ENCODE measurements around the gene ADRA2C.

Gene ADRA2C

DNA sequence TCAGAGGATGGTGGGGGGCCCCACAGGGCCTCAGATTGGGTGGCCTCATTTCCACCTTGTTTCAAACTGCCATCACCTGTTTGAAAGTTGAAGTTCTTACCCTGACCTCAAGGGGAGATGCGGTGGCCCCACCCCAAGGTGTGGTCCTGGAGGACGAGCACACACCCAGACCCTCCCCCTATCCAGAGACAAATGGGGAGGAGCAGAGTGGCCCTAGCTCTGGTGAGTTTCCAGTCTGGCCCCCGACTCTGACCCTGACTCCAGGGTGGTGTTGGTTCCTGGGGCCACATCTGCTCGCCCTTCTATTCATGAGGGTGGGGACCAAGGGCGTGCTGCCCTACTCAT lies 36.3 kb upstream of the ADRA2C start:
- no peak for DNase-seq (ENCODE audit: extremely low spot score)
- TF ChIP-seq SP1 (IDR thresholded peaks at IDR 0.05) (no peak), ELF4 (IDR thresholded peaks at IDR 0.05) (no peak), SUZ12 (IDR thresholded peaks at IDR 0.05) (no peak), ZNF384 (IDR thresholded peaks at IDR 0.05) (no peak)
- TF ChIP-seq, protein P1, sequence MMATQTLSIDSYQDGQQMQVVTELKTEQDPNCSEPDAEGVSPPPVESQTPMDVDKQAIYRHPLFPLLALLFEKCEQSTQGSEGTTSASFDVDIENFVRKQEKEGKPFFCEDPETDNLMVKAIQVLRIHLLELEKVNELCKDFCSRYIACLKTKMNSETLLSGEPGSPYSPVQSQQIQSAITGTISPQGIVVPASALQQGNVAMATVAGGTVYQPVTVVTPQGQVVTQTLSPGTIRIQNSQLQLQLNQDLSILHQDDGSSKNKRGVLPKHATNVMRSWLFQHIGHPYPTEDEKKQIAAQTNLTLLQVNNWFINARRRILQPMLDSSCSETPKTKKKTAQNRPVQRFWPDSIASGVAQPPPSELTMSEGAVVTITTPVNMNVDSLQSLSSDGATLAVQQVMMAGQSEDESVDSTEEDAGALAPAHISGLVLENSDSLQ (IDR thresholded peaks at IDR 0.05): no peak
- POLR2A ChIA-PET: interaction anchor here (0.7 kb wide), 1 partner anchor 16 kb away, joined by 3 read pairs; no protein-coding TSS in a partner anchor
- CTCF ChIA-PET: no interaction called here

DNA sequence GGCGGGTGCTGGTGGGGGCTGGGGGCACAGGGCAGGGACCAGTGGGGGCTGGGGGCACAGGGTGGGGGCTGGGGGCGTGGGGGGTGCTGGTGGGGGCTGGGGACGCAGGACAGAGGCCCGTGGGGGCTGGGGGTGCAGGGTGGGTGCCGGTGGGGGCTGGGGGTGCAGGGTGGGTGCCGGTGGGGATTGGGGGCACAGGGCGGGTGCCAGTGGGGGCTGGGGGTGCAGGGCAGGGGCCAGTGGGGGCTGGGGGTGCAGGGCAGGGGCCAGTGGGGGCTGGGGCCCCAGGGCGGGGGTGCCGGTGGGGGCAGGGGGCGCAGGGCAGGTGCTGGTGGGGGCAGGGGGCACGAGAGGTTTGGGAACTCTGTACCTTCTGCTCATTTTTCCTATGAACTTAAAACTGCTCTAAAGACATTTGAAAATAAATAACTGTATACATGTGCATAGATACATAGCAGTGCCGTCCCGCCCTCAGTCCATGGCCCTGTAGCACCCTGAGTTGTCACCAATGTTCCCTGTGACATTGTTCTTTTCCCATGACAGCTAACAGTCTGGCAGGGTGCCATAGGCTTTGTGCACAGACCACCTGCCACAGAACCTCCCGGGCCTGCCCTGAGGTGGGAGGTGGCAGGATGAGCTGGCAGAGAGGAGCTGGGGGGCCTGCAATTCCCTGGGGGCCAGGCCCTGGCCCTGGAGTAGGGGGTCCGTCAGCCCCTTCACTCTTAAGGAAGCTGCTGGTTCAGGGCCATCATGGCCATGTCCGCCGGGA lies 35.6 kb upstream of the ADRA2C start:
- TF ChIP-seq SUZ12 (IDR thresholded peaks at IDR 0.05) (no peak), LEF1 (IDR thresholded peaks at IDR 0.05; ENCODE audit: borderline replicate concordance) (no peak), FOXK2 (IDR thresholded peaks at IDR 0.05) (no peak), NFRKB (IDR thresholded peaks at IDR 0.05) (no peak), SP1 (IDR thresholded peaks at IDR 0.05) (no peak), TARDBP (IDR thresholded peaks at IDR 0.05) (no peak), FOXM1 (IDR thresholded peaks at IDR 0.05; ENCODE audit: borderline replicate concordance) (no peak), ARNT (IDR thresholded peaks at IDR 0.05) (no peak)
- CTCF ChIA-PET: no interaction called here
- POLR2A ChIA-PET: no interaction called here
- no peak for DNase-seq (ENCODE audit: extremely low spot score)

DNA sequence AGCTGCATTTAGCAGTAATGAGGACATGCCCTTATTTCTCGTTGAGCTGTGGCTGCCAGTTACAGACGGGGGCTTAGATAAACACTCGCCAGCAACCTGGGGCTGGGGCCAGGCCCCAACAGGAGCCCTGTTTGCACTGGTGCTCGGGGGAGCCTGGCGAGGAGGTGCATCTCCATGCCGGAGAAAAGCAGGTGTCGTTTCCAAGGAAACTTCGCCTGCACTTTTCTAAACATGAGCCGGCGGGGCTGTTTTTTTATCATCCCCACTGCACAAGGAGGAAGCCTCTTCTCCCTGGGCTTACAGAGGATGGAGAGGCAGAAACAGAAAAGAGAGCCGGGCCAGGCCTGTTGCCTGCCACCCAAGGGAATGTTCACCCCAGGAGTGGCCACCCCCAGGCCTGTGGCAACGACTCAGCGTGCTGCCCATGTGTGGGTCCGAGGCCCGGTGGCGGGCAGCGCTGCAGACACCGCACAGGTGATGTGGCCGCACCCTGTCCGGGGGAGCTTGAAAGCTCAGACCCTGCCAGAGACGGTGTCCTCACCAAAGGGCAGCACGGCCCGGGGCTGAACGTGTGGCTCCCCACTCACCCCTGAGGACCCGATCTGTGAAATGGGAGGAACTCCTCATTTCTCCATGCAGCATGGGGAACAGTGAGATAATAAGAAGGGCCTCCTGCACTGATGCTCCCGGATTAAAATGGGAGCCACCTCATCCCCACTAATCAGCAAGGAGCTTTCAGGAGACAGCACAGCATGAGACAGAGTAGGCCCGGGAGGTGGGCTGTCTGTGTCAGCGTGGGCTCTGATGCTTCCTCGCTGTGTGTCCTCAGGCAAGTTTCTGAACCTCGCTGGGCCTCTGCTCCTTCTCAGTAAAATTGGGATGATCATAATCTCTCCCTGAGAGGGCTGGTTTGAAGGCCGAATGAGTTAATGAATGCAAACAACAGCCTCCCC lies 33.8 kb upstream of the ADRA2C start:
- ChIA-PET CTCF (no interaction called here), POLR2A (no interaction called here)
- TF ChIP-seq NFRKB (IDR thresholded peaks at IDR 0.05) (no peak), BHLHE40 (IDR thresholded peaks at IDR 0.05; ENCODE audit: borderline replicate concordance) (no peak), ARNT (IDR thresholded peaks at IDR 0.05) (no peak), TARDBP (IDR thresholded peaks at IDR 0.05) (no peak)
- DNase-seq (ENCODE audit: extremely low spot score): no peak

DNA sequence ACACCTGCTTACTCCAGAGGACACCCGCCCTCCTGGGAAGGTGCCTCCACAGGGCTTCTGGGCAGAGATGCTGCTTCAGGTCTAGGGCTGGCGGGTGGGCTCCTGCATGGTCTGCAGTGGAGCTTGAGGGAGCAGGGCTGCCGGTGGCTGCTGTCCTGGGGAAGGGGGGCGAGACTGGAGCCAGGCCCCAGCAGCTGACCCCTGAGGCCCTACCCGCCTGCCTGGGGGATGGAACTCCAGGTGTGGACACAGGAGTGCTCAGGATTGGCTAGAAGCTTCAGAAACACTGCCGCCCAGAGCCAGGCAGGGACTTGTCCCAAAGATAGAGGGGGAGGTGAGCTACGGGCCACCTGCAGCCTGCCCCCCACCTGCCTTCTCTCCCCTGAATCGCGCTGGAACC lies 33.0 kb upstream of the ADRA2C start:
- CTCF ChIA-PET: no interaction called here

DNA sequence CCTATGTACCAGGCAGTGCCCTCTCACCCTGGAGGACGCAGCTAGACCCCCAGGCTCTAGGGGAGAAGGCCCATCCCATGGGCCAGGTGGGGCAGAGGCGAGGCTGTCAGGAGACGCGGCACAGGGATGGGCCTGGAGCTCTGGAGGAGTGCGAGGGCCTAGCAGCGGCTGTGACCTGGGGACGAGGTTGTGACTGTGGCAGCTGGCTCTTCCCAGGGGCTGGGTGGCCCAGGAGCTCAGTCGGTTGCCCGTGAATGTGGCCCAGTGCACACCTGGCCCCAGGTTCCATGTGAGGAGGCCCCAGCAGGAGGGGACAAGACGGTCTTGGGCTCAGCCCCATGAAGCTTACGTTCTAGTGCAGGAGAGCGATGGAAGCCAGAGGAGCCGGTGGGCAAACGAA lies 31.0 kb upstream of the ADRA2C start:
- no peak for TF ChIP-seq HDGF (IDR thresholded peaks at IDR 0.05; ENCODE audit: borderline replicate concordance)
- TF ChIP-seq TARDBP (IDR thresholded peaks at IDR 0.05): no peak
- no peak for TF ChIP-seq BHLHE40 (IDR thresholded peaks at IDR 0.05; ENCODE audit: borderline replicate concordance)
- no peak for TF ChIP-seq ZNF384 (IDR thresholded peaks at IDR 0.05)
- no peak for TF ChIP-seq FOXM1 (IDR thresholded peaks at IDR 0.05; ENCODE audit: borderline replicate concordance)
- TF ChIP-seq FOXA1 (IDR thresholded peaks at IDR 0.05): no peak
- no peak for TF ChIP-seq SP1 (IDR thresholded peaks at IDR 0.05)
- TF ChIP-seq, protein P1 (IDR thresholded peaks at IDR 0.05): no peak
- TF ChIP-seq FOXK2 (IDR thresholded peaks at IDR 0.05): no peak
- TF ChIP-seq ELF4 (IDR thresholded peaks at IDR 0.05): no peak
- TF ChIP-seq LEF1 (IDR thresholded peaks at IDR 0.05; ENCODE audit: borderline replicate concordance): no peak
- no peak for TF ChIP-seq SUZ12 (IDR thresholded peaks at IDR 0.05)
- TF ChIP-seq CTBP1 (IDR thresholded peaks at IDR 0.05; ENCODE audit: borderline replicate concordance): no peak
- no peak for TF ChIP-seq NFRKB (IDR thresholded peaks at IDR 0.05)
- TF ChIP-seq ARNT (IDR thresholded peaks at IDR 0.05): no peak
- CTCF ChIA-PET: no interaction called here
- DNase-seq (ENCODE audit: extremely low spot score): no peak
- POLR2A ChIA-PET: no interaction called here

More for the DNA sequence above, 33.0 kb upstream of the ADRA2C start:
- POLR2A ChIA-PET: no interaction called here
- no peak for TF ChIP-seq FOXM1 (IDR thresholded peaks at IDR 0.05; ENCODE audit: borderline replicate concordance)
- TF ChIP-seq SP1 (IDR thresholded peaks at IDR 0.05): no peak
- TF ChIP-seq L3MBTL2 (conservative IDR thresholded peaks at IDR 0.05): no peak
- TF ChIP-seq FOXK2 (IDR thresholded peaks at IDR 0.05): no peak
- no peak for TF ChIP-seq TARDBP (IDR thresholded peaks at IDR 0.05)
- TF ChIP-seq SUZ12 (IDR thresholded peaks at IDR 0.05): no peak
- no peak for TF ChIP-seq BHLHE40 (IDR thresholded peaks at IDR 0.05; ENCODE audit: borderline replicate concordance)
- no peak for TF ChIP-seq LEF1 (IDR thresholded peaks at IDR 0.05; ENCODE audit: borderline replicate concordance)
- TF ChIP-seq, protein P1 (IDR thresholded peaks at IDR 0.05): no peak
- DNase-seq (ENCODE audit: extremely low spot score): no peak

DNA sequence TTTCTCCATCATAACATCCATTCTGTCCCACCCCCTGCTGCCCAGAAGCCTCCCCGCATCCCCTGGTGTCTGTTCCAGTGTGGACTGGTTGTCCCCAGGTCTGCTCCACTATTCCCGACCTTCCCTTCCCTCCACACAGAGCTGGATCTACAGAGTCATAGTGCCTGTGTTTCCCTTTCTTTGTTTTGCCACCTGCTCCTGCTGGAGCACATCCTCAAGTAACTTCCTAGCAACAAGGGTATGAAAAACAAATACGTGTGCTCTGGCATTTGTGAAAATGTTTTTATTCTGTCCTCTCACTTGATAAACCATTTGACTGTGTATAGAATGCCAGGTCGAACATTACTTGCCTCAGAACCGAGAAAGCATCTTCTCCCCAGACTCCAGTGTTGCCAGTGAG lies 29.9 kb upstream of the ADRA2C start:
- ChIA-PET POLR2A (no interaction called here), CTCF (no interaction called here)
- TF ChIP-seq HDGF (IDR thresholded peaks at IDR 0.05; ENCODE audit: borderline replicate concordance): no peak
- TF ChIP-seq ELF4 (IDR thresholded peaks at IDR 0.05): no peak
- no peak for TF ChIP-seq ARNT (IDR thresholded peaks at IDR 0.05)
- no peak for TF ChIP-seq TARDBP (IDR thresholded peaks at IDR 0.05)
- no peak for TF ChIP-seq BHLHE40 (IDR thresholded peaks at IDR 0.05; ENCODE audit: borderline replicate concordance)
- no peak for DNase-seq (ENCODE audit: extremely low spot score)
